SK-N-MC (cell line): ENCODE data around the gene FBLN2.

ENCODE experiments used
- EZH2 ChIP-seq: fragments of 200-600 bp; sonication (generic); IDR thresholded peaks from one replicate; pipeline ENCODE4 v1.6.1; 2017; ENCODE audit warnings: antibody characterized with exemption
- POLR2AphosphoS5 ChIP-seq: IDR thresholded peaks from 2 replicates; pipeline ENCODE4 v1.6.1; 2012; ENCODE audit warnings: mild to moderate bottlenecking, low read depth, low read length, borderline replicate concordance

GRCh38 chr3:13579063-13579462, 30.1 kb downstream of the FBLN2 start:
- TF ChIP-seq EZH2 = no peak
- no peak for TF ChIP-seq POLR2AphosphoS5
